ENCODE data around the gene RAB24.
"Not testable (repeated sequence)": the region's sequence is repeated elsewhere in the genome, so short reads cannot be mapped to it uniquely, and the experiment has no call there.

The RAB24 gene

DNA sequence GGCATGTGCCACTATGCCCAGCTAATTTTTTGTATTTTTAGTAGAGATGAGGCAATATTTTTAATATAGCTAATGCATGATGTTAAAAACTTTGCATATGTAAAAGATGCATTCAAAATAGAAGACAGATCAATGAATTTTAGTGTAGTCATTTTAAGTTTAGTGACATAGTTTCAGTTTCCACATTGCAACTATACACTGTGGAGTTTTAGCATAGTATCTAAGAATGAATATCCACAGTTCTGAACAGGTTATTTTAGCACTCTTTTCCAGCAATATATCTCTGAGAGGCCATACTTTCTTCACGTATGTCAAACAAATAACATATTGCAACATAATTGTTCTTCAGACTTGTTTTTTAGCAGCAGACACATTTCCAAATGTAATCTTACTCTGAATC is 39.3 kb downstream of the RAB24 start:
- H3K4me1 ChIP-seq (ENCODE audit: control insufficient read depth, low read length): no peaks in the 10 kb centered on the region
- 0 out of 2 replicates have a peak, but pooled peaks cover 5% of the 10 kb centered on the region for H3F3A ChIP-seq (ENCODE audit: control insufficient read depth, insufficient read depth)
- no peak overlapping the region for H3K4me3 ChIP-seq (ENCODE audit: low read length)
- no peak overlapping the region for H3K27ac ChIP-seq (ENCODE audit: low read depth, low read length)
- H3K36me3 ChIP-seq (ENCODE audit: control insufficient read depth, low read length): peaks cover 87% of the 10 kb centered on the region
- H4K20me1 ChIP-seq (ENCODE audit: control insufficient read depth, insufficient read depth, low read depth, low read length): no peaks in the 10 kb centered on the region; the same call in 1 of the 2 replicates
- H3K9me3 ChIP-seq (ENCODE audit: control insufficient read depth, insufficient read depth, low read length): no peaks in the 10 kb centered on the region
- H3K4me2 ChIP-seq (ENCODE audit: low read length): no peak overlapping the region
- TF ChIP-seq, protein P1, sequence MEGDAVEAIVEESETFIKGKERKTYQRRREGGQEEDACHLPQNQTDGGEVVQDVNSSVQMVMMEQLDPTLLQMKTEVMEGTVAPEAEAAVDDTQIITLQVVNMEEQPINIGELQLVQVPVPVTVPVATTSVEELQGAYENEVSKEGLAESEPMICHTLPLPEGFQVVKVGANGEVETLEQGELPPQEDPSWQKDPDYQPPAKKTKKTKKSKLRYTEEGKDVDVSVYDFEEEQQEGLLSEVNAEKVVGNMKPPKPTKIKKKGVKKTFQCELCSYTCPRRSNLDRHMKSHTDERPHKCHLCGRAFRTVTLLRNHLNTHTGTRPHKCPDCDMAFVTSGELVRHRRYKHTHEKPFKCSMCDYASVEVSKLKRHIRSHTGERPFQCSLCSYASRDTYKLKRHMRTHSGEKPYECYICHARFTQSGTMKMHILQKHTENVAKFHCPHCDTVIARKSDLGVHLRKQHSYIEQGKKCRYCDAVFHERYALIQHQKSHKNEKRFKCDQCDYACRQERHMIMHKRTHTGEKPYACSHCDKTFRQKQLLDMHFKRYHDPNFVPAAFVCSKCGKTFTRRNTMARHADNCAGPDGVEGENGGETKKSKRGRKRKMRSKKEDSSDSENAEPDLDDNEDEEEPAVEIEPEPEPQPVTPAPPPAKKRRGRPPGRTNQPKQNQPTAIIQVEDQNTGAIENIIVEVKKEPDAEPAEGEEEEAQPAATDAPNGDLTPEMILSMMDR (IDR thresholded peaks at IDR 0.05; ENCODE audit: low read depth, low read length, poor library complexity, severe bottlenecking): no peak
- H3K79me2 ChIP-seq (ENCODE audit: control insufficient read depth, low read length): no peaks in the 10 kb centered on the region
- no peaks in the 10 kb centered on the region for H3K27me3 ChIP-seq (ENCODE audit: control insufficient read depth, low read length)
- no peaks in the 10 kb centered on the region for H3K9me2 ChIP-seq (replicated peaks; ENCODE audit: control insufficient read depth, low read length)

DNA sequence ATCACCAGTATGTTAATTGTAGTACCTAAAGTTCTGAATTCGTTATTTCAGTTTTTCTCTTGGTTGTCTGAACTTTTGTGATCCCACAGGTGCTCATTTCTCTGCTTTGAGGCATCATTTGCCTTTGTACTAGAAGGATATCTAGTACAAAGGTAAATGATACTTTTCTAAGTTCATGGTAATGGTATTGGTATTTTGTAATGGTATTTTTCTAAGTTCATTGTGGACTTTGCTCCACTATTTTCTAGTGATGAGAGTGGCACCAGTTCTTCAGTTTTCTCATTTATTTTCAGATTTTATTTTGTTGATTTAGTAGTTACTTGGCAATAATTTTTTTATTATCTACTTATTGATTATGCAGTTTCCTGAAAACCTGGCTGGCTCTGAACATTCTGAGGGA is 42.0 kb downstream of the RAB24 start:
- no peak for TF ChIP-seq EZH2phosphoT487 (IDR thresholded peaks at IDR 0.05; ENCODE audit: borderline replicate concordance, low read length)
- TF ChIP-seq, protein P1 (IDR thresholded peaks at IDR 0.05; ENCODE audit: low read depth, low read length, poor library complexity, severe bottlenecking): no peak

DNA sequence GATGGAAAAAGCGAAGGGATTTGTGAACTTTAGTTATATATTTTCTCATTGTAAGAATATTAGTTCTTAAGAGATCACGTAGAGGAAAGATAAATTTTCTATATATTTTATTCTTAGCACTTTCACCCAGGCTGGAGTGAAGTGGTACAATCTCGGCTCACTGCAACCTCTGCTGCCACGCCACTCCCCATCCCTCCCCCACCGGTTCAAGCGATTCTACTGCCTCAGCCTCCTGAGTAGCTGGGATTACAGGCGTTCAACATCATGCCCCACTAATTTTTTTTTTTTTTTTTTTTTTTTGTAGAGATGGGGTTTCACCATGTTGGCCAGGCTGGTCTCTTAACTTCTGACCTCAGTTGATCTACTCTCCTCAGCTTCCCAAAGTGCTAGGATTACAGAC is 42.6 kb downstream of the RAB24 start:
- Histone ChIP-seq H3K79me2 (ENCODE audit: control insufficient read depth, low read length) (no peaks in the 10 kb centered on the region), H4K20me1 (ENCODE audit: control insufficient read depth, insufficient read depth, low read depth, low read length) (no peaks in the 10 kb centered on the region; the same call in 1 of the 2 replicates), H3K36me3 (ENCODE audit: control insufficient read depth, low read length) (peaks cover 90% of the 10 kb centered on the region), H3K4me2 (ENCODE audit: low read length) (no peak overlapping the region), H3K4me3 (ENCODE audit: low read length) (no peak overlapping the region), H3F3A (ENCODE audit: control insufficient read depth, insufficient read depth) (0 out of 2 replicates have a peak, but pooled peaks cover 5% of the 10 kb centered on the region), H3K4me1 (ENCODE audit: control insufficient read depth, low read length) (no peaks in the 10 kb centered on the region), H3K9me2 (replicated peaks; ENCODE audit: control insufficient read depth, low read length) (no peaks in the 10 kb centered on the region), H3K27ac (ENCODE audit: low read depth, low read length) (no peak overlapping the region), H3K9me3 (ENCODE audit: control insufficient read depth, insufficient read depth, low read length) (no peaks in the 10 kb centered on the region), H3K27me3 (ENCODE audit: control insufficient read depth, low read length) (no peaks in the 10 kb centered on the region)
- no peak for TF ChIP-seq EZH2phosphoT487 (IDR thresholded peaks at IDR 0.05; ENCODE audit: borderline replicate concordance, low read length)
- TF ChIP-seq, protein P1 (IDR thresholded peaks at IDR 0.05; ENCODE audit: low read depth, low read length, poor library complexity, severe bottlenecking): no peak

More for the DNA sequence above, 42.0 kb downstream of the RAB24 start:
- Histone ChIP-seq H3K4me1 (ENCODE audit: control insufficient read depth, low read length) (no peaks in the 10 kb centered on the region), H3K27ac (ENCODE audit: low read depth, low read length) (no peak overlapping the region), H3K4me3 (ENCODE audit: low read length) (no peak overlapping the region), H3K27me3 (ENCODE audit: control insufficient read depth, low read length) (no peaks in the 10 kb centered on the region), H3F3A (ENCODE audit: control insufficient read depth, insufficient read depth) (0 out of 2 replicates have a peak, but pooled peaks cover 5% of the 10 kb centered on the region), H3K36me3 (ENCODE audit: control insufficient read depth, low read length) (peaks cover 91% of the 10 kb centered on the region), H3K9me2 (replicated peaks; ENCODE audit: control insufficient read depth, low read length) (no peaks in the 10 kb centered on the region), H3K79me2 (ENCODE audit: control insufficient read depth, low read length) (no peaks in the 10 kb centered on the region), H4K20me1 (ENCODE audit: control insufficient read depth, insufficient read depth, low read depth, low read length) (no peaks in the 10 kb centered on the region; the same call in 1 of the 2 replicates), H3K4me2 (ENCODE audit: low read length) (no peak overlapping the region), H3K9me3 (ENCODE audit: control insufficient read depth, insufficient read depth, low read length) (no peaks in the 10 kb centered on the region)

DNA sequence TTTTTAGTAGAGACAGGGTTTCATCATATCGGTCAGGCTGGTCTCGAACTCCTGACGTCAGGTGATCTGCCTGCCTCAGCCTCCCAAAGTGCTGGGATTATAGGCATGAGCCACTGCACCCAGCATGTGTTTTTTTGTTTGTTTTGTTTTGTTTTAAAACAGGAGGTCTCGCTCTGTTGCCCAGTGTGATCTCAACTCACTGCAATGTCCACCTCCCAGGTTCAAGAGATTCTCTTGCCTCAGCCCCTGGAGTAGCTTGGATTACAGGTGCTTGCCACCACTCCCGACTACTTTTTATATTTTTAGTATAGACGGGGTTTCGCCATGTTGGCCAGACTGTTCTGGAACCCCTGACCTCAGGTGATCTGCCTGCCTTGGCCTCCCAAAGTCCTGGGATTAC is 44.8 kb downstream of the RAB24 start:
- H3K9me2 ChIP-seq (replicated peaks; ENCODE audit: control insufficient read depth, low read length); H3K27me3 ChIP-seq (ENCODE audit: control insufficient read depth, low read length); H3K4me3 ChIP-seq (ENCODE audit: low read length); H3K27ac ChIP-seq (ENCODE audit: low read depth, low read length); H3K79me2 ChIP-seq (ENCODE audit: control insufficient read depth, low read length); H3K9me3 ChIP-seq (ENCODE audit: control insufficient read depth, insufficient read depth, low read length); H3F3A ChIP-seq (ENCODE audit: control insufficient read depth, insufficient read depth); H3K4me1 ChIP-seq (ENCODE audit: control insufficient read depth, low read length); H3K4me2 ChIP-seq (ENCODE audit: low read length); H4K20me1 ChIP-seq (ENCODE audit: control insufficient read depth, insufficient read depth, low read depth, low read length): not testable (repeated sequence)
- peaks cover 93% of the 10 kb centered on the region for H3K36me3 ChIP-seq (ENCODE audit: control insufficient read depth, low read length)
